GM19025 (cell line): ENCODE measurements around the gene RAB11B.
"Not testable (repeated sequence)": the region's sequence is repeated elsewhere in the genome, so short reads cannot be mapped to it uniquely, and the experiment has no call there.

Source experiments
- ATAC-seq: cut with Tn5 transposase; IDR thresholded peaks from one replicate; pipeline ENCODE4 v1.9.1; 2021; ENCODE audit warnings: mild to moderate bottlenecking, low read depth, moderate library complexity; ENCODE audit not compliant: unreplicated experiment

RAB11B gene

DNA sequence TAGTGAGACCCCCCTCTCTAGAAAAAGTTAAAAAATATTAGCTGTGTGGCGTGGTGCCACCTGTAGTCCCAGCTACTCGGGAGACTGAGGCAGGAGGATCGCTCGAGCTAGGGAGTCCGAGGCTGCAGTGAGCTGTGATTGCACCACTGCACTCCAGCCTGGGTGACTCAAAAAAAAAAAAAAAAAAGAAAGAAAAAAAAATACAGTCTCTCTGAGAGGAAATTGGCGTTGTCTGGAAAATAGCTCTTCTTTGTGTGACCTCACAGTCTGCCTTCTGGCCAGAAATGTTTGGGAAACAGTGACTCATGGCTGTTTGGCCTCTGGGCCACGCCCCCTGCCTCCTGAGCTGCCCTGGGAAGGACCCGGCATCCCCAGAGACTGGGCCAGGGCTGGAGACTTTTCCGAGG is 33.7 kb downstream of the RAB11B start:
- no peak for ATAC-seq

DNA sequence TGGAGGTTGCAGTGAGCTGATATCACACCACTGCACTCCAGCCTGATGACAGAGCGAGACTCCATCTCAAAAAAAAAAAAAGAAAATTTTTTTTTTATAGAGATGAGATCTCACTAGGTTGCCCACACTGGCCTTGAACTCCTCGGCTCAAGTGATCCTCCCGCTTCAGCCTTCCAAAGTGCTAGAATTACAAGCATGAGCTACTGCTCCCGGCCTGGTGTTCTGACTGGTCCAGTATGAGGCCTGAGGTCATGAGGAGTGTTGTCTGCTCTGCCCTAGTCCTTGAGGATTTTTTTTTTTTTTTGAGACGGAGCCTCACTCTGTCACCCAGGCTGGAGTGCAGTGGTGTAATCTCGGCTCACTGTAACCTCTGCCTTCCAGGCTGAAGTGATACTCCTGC is 35.2 kb downstream of the RAB11B start:
- ATAC-seq: not testable (repeated sequence)

DNA sequence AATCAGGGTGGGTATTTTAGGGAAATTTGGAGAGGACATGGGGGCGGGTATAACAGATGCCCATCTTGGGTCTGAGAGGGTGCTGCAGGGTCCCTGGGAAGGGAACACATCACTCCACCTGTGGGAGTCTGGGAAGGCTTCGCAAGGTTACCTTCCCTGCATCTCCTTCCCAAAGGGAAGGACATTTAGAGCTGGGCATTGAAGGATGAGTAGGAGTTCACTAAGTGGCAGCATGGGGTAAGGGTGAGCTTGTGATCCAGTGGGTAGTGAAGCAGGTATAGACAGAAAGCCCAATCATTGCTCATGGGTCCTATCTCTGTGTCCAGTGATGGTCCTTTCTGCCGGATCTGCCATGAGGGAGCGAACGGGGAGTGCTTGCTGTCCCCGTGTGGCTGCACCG is 36.1 kb downstream of the RAB11B start:
- no peak for ATAC-seq

DNA sequence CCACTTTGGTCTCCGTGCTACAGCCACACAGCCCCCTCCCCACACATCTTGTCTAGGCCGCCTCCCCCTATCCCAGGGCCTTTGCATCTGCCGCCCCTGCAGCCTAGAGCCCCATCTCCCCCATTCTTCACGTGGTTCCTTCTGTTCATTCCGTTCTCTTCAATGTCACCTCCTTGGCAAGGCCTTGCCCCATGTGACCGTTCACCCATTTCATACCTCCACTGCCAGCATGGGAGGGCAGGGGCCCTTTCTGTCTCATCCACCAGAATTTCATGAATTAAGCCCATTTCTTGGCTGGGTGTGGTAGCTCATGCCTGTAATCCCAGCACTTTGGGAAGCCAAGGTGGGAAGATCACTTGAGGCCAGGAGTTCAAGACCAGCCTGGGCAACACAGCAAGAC is 38.9 kb downstream of the RAB11B start:
- no peak for ATAC-seq

DNA sequence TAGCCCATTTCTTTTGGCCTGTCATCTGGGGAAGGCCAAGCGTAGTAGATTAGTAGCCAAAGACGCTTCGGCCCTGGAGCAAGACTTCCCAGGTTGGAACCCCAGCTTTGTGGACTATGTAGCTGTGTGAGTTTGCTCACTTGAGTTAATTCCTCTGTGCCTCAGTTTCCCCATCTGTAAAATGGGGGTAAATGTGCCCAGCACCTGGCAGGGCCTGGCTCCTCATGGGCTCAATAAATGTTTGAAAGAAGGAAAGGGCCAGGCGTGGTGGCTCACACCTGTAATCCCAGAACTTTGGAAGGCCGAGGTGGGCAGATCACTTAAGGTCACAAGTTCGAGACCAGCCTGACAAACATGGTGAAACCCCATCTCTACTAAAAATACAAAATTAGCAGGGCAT is 39.7 kb downstream of the RAB11B start:
- no peak for ATAC-seq

DNA sequence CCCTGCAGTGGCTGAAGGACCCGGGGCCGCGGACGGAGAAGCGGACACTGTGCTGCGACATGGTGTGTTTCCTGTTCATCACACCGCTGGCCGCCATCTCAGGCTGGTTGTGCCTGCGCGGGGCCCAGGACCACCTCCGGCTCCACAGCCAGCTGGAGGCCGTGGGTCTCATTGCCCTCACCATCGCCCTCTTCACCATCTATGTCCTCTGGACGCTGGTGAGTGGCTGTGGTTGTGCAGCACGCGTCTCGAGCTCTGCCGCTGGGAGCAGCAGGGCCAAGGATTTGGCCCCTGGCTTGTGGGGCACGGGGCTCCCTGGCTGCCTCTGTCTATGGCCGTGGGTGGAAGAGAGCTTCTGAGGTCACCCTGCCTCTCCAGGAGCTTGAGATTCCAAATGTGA is 40.5 kb downstream of the RAB11B start:
- no peak for ATAC-seq

DNA sequence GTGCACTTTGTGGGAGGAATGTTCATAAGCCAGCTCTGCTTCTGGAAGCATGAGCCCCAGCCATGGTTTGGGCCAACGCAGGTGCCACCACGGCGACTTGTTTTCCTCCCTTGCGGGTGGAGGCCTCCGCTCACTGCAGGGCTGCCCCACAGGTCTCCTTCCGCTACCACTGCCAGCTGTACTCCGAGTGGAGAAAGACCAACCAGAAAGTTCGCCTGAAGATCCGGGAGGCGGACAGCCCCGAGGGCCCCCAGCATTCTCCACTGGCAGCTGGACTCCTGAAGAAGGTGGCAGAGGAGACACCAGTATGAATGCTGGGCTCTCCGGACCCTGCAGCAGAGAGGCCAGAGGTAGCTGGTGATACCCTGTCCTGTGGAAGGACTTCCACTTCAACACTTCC is 48.1 kb downstream of the RAB11B start:
- no peak for ATAC-seq

DNA sequence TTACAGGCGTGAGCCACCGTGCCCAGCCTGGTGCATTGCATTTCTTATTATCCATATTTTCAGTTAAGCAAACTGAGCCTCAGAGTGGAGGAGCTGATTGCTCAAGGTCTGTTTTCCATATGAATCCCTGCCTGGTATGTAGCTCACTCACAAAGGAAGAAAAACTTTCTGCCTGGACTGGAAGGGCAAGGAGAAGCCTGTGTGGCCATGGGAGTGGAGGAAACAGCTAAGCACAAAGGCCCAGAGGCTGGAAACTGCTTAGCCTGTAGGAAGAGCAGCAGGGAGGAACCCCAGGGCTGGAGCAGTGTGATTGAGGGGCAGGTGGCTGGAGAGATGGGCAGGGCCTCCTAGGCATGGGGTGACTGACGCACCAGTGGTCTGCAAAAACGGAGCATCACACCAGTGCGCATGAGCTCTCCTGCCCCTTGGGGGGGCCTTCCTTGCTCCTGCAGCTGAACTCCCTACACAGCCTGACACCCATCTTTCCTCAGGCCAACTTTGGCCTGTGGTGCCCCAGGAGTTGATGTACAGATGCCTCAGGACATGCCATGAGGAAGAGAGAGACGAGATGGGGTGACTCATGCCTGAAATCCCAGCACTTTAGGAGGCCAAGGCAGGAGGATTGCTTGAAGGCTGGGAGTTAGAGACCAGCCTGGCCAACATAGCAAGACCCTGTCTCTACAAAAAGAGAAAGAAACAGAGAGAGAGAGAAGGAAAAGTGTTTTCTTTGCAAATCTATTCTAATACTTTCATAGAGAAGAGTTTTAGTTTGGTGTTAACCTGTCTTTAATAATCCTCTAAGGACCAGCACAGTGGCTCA is 51.8 kb downstream of the RAB11B start:
- ATAC-seq: no peak

DNA sequence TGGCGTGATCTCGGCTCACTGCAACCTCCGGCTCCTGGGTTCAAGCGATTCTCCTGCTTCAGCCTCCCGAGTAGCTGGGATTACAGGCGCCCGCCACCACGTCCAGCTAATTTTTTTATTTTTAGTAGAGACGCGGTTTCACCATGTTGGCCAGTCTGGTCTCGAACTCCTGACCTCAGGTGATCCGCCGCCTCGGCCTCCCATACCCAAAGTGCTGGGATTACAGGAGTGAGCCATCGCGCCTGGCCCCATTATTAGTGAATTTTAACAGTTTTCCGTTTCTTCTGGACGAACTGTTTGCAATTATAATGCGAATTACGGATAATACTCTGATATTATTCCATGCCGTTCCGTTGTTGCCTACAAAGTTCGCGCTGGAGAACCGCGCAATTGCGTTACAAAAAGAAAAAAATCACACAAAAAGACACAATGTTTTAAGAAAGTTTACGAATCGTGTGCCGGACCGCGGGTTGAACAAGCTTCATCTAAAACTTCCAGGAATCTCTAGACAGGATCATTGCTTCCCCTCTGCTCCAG is 54.0 kb downstream of the RAB11B start:
- ATAC-seq: not testable (repeated sequence)

DNA sequence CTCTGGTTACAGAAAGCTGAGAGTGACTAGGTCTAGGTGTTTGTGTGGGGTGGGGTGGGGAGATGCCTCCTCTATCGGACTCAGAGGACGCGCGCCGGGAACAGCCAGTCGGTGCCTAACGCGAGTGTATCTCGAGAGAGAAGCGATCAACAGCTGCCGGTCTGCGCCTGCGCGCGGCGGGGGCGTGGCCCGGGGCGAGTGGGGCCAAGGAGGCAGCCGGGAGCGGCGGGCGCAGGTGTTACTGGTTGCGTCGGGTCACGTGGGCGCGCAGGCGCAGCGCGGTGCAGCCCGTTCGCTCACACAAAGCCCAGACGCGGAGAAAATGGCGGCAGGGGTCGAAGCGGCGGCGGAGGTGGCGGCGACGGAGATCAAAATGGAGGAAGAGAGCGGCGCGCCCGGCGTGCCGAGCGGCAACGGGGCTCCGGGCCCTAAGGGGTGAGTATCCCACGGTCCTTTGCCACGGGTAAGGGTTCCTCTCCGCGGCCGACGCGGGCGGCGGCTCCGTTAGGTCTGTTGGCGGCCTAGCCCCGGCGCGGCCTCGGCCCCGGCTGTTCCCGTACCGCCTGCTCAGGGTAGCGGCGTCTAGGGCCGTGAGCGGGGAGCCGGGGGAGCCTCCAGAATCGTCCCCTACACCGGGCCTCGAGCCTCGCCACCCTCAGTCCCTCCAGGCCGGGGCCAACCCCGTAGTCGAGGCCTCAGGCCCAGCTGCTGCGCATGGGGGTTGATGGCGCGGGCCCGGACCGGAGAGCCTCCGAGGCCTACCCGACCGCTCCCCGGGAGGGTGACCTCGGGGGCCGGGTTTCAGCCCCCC is 54.7 kb downstream of the RAB11B start, which contains the start of gene HNRNPM:
HNRNPM (plus strand) TSS at position 299 of the 811 bp plus-strand sequence; CDS start at position 323, 24 bp downstream.
- peak; percentile 82 for ATAC-seq

DNA sequence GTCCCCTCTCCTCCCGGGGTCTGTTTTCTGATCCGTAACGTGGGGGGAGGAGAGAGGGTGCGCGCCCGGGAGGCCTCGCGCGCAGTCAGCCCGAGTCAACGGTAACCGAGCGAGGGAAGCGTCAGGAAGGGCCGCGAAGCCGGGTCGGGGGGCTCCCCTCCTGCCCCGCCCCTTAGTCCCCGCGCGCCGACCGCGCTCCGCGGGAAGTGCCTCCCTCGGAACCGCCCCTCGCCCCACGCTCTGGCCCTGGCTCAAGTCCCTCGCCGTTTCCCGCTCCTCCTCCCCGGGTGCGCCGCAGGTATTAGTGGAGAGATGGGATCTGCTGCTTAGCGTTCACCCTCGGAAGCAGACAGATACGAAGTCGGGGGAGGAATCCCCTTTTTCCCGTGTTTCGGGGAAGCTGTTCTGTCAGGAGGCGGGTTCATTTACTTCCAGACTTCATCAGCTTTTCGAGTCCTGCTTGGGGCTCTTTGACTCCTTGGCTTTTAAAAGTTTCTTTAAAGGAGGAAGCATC is 55.4 kb downstream of the RAB11B start:
- ATAC-seq: peak; percentile 15

DNA sequence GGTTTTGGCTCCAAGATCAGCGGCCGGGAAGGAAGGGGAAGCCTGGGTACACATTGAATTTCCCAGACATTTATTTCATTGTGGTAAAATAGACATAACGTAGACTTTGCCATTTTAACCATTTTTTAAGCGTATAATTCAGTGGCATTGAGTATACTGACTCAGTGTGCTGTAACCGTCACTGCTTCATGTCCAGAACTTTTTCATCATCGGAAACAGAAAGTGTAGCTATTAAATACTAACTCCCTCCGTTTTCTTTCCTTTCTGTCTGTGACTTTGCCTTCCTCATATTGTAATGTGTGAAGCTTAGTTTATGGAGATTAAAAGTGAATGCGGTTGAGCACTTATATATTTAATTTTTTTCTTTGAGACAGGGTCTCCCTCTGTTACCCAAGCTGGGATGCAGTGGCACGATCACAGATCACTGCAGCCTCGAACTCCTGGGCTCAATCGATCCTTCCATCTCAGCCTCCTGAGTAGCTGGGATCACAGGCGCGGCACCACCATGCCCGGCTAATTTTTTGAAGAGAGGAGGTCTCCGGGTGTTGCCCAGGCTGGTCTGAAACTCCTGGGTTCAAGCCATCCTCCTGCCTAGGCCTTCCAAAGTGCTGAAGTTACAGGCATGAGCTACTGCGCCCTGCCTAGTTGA is 56.0 kb downstream of the RAB11B start:
- ATAC-seq: no peak

DNA sequence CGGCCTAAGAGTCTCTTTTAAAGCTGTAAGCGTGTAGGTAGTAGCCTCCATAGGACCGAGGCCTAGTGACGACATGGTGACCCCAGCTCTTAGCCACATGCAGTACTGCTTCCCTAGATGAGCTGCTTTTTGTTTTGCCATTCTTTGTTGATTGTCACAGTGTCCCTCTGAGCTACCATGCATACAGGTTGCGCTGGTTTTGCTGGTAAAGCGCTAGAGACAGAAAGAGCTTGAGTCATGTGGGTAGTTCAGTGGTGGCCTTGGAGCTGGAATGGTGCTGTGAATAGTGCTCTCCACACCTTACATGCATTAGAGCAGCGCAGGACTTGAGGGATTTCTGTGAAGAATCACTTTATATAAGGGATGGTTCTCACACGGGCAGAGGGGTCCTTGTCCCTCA is 59.7 kb downstream of the RAB11B start:
- ATAC-seq: no peak

DNA sequence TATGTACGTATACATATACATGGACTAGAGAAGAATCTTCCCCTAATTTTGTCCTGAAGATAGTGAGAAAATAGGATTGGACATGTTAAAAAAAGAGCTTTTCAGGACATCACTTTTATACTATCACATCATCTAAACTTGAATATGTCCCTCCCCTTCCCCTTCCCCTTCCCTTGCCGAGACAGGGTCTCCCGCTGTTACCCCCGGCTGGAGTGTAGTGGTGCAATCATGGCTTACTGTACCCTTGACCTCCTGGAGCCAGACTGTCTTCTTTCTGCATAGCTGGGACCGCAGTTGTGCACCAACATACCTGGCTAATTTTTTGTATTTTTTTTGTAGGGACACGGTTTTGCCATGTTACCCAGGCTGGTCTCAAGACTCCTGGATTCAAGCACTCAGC is 61.2 kb downstream of the RAB11B start:
- no peak for ATAC-seq

DNA sequence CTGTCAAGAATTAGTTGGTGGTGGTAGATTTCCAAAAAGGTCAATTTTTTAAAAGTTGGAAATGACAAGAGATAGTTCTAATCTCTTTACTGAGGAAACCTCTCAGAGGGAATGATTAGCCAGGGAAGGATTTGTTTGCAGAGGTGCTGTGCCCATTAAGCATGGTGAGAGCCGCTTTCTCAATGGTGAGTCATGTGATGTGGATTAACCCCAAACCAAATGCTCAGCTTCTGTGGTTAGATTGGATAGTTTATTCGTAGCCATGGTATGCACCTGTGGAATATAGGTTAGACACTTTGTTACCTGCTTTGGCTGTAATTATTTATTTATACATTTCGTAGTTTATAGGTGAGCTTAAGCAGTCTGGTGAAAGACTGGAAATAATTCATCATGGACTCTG is 61.7 kb downstream of the RAB11B start:
- ATAC-seq: no peak

DNA sequence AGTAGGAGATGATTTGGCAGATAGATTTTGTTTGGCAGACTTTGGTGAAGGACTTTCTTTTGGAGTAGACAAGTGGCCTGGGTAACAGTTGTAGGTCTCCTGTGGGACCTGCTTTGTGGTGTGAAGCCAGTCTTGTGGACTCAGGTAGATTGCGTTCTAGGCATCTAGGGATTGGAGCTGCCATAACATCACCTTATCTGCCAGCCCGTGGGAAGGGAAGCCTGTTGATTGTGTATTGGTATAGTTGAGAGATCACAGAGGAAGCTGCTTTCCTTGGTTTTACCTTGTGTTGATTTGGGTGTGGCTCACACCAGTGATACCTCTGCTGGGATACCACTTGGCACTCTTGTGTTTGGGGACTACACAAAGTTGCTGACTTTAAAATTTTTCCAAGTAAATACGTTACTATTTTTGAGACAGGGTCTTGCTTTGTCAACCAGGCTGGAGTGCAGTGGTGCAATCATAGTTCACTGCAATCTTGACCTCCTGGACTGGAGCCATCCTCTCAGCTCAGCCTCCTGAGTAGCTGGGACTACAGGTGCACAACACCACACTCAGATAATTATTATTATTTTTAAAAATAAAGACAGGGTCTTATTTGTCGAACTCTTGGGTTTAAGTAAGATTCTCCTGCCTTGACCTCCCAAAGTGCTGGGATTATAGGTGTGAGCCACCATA is 62.4 kb downstream of the RAB11B start:
- no peak for ATAC-seq

DNA sequence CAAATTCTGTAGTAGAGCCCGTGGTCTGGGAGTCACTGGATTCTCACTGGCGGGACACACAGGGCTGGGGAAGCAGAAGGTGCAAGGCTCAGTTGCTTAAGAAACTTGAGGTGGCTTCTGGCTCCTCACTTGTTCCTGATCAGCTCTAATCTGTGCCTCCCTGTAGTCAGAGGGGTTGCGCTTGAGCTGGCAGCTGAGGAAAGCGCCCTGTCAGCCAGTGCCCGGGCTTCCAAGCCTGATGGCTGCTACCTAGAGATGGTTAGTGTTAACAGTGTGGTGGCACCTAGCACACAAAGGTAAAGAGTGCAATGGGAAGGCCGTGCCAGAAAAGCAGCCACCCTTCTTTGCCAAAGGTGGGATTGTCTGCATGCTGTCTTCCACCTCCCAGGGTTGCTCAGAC is 63.5 kb downstream of the RAB11B start:
- ATAC-seq: no peak
